ENCODE measurements around the gene INPP5D. TPM values are rescaled to one million over a fixed set of nuclear protein-coding genes. Genes with fewer than 3 reads are reported as not detected.
A peak's percentile ranks its signal among the peaks of the same experiment; 100 is the strongest.

INPP5D gene
- polyA plus RNA-seq, 1 donor (not counting 4 experiments of a cell fraction or from before 2014, with no cell fraction given), result 7.5 TPM

GRCh38 chr2:233240897-233241296 is 180.8 kb downstream of the INPP5D start:
- peak overlapping the region; percentile 2 for H3K4me2 ChIP-seq (ENCODE audit: control insufficient read depth, extremely low read depth, insufficient read depth, low read depth, low read length)
- H3K9me3 ChIP-seq (ENCODE audit: control insufficient read depth, low read depth, low read length), result no peaks in the 10 kb centered on the region
- TF ChIP-seq EZH2 (IDR thresholded peaks at IDR 0.05; ENCODE audit: low read length), result no peak
- TF ChIP-seq CTCF (optimal IDR thresholded peaks at IDR 0.05 in 1 of 3, IDR thresholded peaks at IDR 0.05 in 1 of 3, conservative IDR thresholded peaks at IDR 0.05 in 1 of 3; ENCODE audit: extremely low read depth in 1 of 3, insufficient read depth in 2 of 3, low read length in 3 of 3), result no peak
- no peak overlapping the region for H3K27ac ChIP-seq (ENCODE audit: control insufficient read depth, insufficient read depth, low read length)
- no peak overlapping the region for H3K4me3 ChIP-seq (ENCODE audit: control insufficient read depth in 2 of 3, extremely low read depth in 1 of 3, insufficient read depth in 2 of 3, low read depth in 1 of 3, low read length in 3 of 3)
- FAIRE-seq (peak; percentile 80), DNase-seq (ENCODE audit: low read depth, low spot score) (no peak)
- H2AFZ ChIP-seq (ENCODE audit: control insufficient read depth, low read length), result no peak overlapping the region
- no peak overlapping the region for H3K9ac ChIP-seq (ENCODE audit: control insufficient read depth, extremely low read depth, insufficient read depth, low read length)
- dilution Hi-C loops (cut with MboI; ENCODE audit: extremely low pct_ligation_motif_present, low sequenced_read_pairs), result loop anchor here (25.0 kb wide), 1 partner anchor 379 kb away; the partner anchor contains the start of gene SNORC
- no peaks in the 10 kb centered on the region for H4K20me1 ChIP-seq (ENCODE audit: control insufficient read depth, extremely low read depth, insufficient read depth, low read length)
- no peaks in the 10 kb centered on the region for H3K9me1 ChIP-seq (ENCODE audit: control insufficient read depth, extremely low read depth, insufficient read depth, low read length)
- H3K4me1 ChIP-seq (ENCODE audit: control insufficient read depth, extremely low read depth, insufficient read depth, low read length), result peaks cover 20% of the 10 kb centered on the region
- H3K79me2 ChIP-seq (ENCODE audit: control insufficient read depth, insufficient read depth, low read length), result no peaks in the 10 kb centered on the region
- no peaks in the 10 kb centered on the region for H3K36me3 ChIP-seq (ENCODE audit: control insufficient read depth in 2 of 2, extremely low read depth in 1 of 2, insufficient read depth in 2 of 2, low read length in 2 of 2)
- H3K27me3 ChIP-seq (ENCODE audit: control insufficient read depth, extremely low read depth, insufficient read depth, low read length), result no peaks in the 10 kb centered on the region

- H2AFZ ChIP-seq (ENCODE audit: control insufficient read depth, low read length), result no peak overlapping the region
- FAIRE-seq, result peak; percentile 52
These were observed 181.7 kb downstream of the INPP5D start for GRCh38 chr2:233241803-233242202.

More at GRCh38 chr2:233241803-233242202, 181.7 kb downstream of the INPP5D start:
- Histone ChIP-seq H3K79me2 (ENCODE audit: control insufficient read depth, insufficient read depth, low read length) (no peaks in the 10 kb centered on the region), H3K9ac (ENCODE audit: control insufficient read depth, extremely low read depth, insufficient read depth, low read length) (no peak overlapping the region), H4K20me1 (ENCODE audit: control insufficient read depth, extremely low read depth, insufficient read depth, low read length) (no peaks in the 10 kb centered on the region), H3K9me1 (ENCODE audit: control insufficient read depth, extremely low read depth, insufficient read depth, low read length) (no peaks in the 10 kb centered on the region), H3K4me1 (ENCODE audit: control insufficient read depth, extremely low read depth, insufficient read depth, low read length) (peaks cover 21% of the 10 kb centered on the region), H3K27ac (ENCODE audit: control insufficient read depth, insufficient read depth, low read length) (no peak overlapping the region), H3K36me3 (ENCODE audit: control insufficient read depth in 2 of 2, extremely low read depth in 1 of 2, insufficient read depth in 2 of 2, low read length in 2 of 2) (no peaks in the 10 kb centered on the region), H3K27me3 (ENCODE audit: control insufficient read depth, extremely low read depth, insufficient read depth, low read length) (no peaks in the 10 kb centered on the region), H3K9me3 (ENCODE audit: control insufficient read depth, low read depth, low read length) (no peaks in the 10 kb centered on the region), H3K4me3 (ENCODE audit: control insufficient read depth in 2 of 3, extremely low read depth in 1 of 3, insufficient read depth in 2 of 3, low read depth in 1 of 3, low read length in 3 of 3) (no peak overlapping the region), H3K4me2 (ENCODE audit: control insufficient read depth, extremely low read depth, insufficient read depth, low read depth, low read length) (no peak overlapping the region)
- no peak for DNase-seq (ENCODE audit: low read depth, low spot score)
- dilution Hi-C loops (cut with MboI; ENCODE audit: extremely low pct_ligation_motif_present, low sequenced_read_pairs), result loop anchor here (25.0 kb wide), 1 partner anchor 380 kb away; the partner anchor contains the start of gene SNORC
- TF ChIP-seq CTCF (optimal IDR thresholded peaks at IDR 0.05 in 1 of 3, IDR thresholded peaks at IDR 0.05 in 1 of 3, conservative IDR thresholded peaks at IDR 0.05 in 1 of 3; ENCODE audit: extremely low read depth in 1 of 3, insufficient read depth in 2 of 3, low read length in 3 of 3), result no peak
- no peak for TF ChIP-seq EZH2 (IDR thresholded peaks at IDR 0.05; ENCODE audit: low read length)
